Stimulated activated CD8-positive, alpha-beta memory T cell treated with anti-CD3 and anti-CD28 coated beads, Interleukin-4, amount 100 ng/mL, for 4 hours (primary cell): ENCODE data around the gene NCBP2.
A peak's percentile ranks its signal among the peaks of the same experiment; 100 is the strongest.

Experiments
- DNase-seq, 2 donors: peaks; one replicate each; pipeline ENCODE4 v3.0.0-alpha.2; 2020; ENCODE audit warnings: low read depth in 2 of 2, low spot score in 1 of 2

Gene NCBP2

GRCh38 chr3:196942226-196942914, at the start of gene NCBP2:
TSS of gene NCBP2 (minus strand) at chr3:196942528. CDS start at chr3:196942503, 25 bp downstream.
- peak; percentile 99 to 100 for DNase-seq

- no peak for DNase-seq
These were observed 49.5 kb upstream of the NCBP2 start for GRCh38 chr3:196991581-196992460.

GRCh38 chr3:196990601-196991007, 48.3 kb upstream of the NCBP2 start:
- no peak for DNase-seq

- no peak for DNase-seq
These were observed 47.5 kb upstream of the NCBP2 start for GRCh38 chr3:196989721-196990262.

GRCh38 chr3:196988241-196989029, 46.1 kb upstream of the NCBP2 start:
- no peak for DNase-seq

- no peak for DNase-seq
These were observed 44.7 kb upstream of the NCBP2 start for GRCh38 chr3:196987022-196987421.

- no peak for DNase-seq
These were observed 43.9 kb upstream of the NCBP2 start for GRCh38 chr3:196985954-196986885.

GRCh38 chr3:196985298-196985697, 43.0 kb upstream of the NCBP2 start:
- no peak for DNase-seq

GRCh38 chr3:196983186-196983585, 40.9 kb upstream of the NCBP2 start:
- DNase-seq: no peak

- no peak for DNase-seq
These were observed 39.3 kb upstream of the NCBP2 start for GRCh38 chr3:196981657-196982056.

GRCh38 chr3:196979545-196979944, 37.2 kb upstream of the NCBP2 start:
- no peak for DNase-seq

GRCh38 chr3:196976941-196977340, 34.6 kb upstream of the NCBP2 start:
- DNase-seq: no peak

- no peak for DNase-seq
These were observed 33.0 kb upstream of the NCBP2 start for GRCh38 chr3:196975349-196975748.

- no peak for DNase-seq
These were observed 32.3 kb upstream of the NCBP2 start for GRCh38 chr3:196974661-196975060.

GRCh38 chr3:196971094-196971698, 28.9 kb upstream of the NCBP2 start:
- DNase-seq: no peak

- no peak for DNase-seq
These were observed 28.3 kb upstream of the NCBP2 start for GRCh38 chr3:196970547-196971093.

GRCh38 chr3:196969660-196970546, 27.6 kb upstream of the NCBP2 start:
- peak; percentile 22 to 38 for DNase-seq

GRCh38 chr3:196969134-196969659, 26.9 kb upstream of the NCBP2 start:
- DNase-seq: no peak
